Testis (tissue), 3 donors: ENCODE results near the gene PSORS1C1. TPM values are rescaled to one million over a fixed set of nuclear protein-coding genes. Genes with fewer than 3 reads are reported as not detected.
"Not testable (repeated sequence)": the region's sequence is repeated elsewhere in the genome, so short reads cannot be mapped to it uniquely, and the experiment has no call there.

ENCODE experiments used
- DNase-seq: peaks from one replicate; pipeline ENCODE4 v3.0.0-alpha.2; 2019
- H3K27ac ChIP-seq, 2 donors: fragments of 200-600 bp; sonication (generic); one replicate each; pipeline ENCODE4 v1.5.1; 2019
- H3K27me3 ChIP-seq: fragments of 200-600 bp; sonication (generic); one replicate; pipeline ENCODE4 v1.5.1; 2019
- H3K36me3 ChIP-seq: fragments of 200-600 bp; sonication (generic); one replicate; pipeline ENCODE4 v1.5.1; 2017; ENCODE audit warnings: low read depth; ENCODE audit errors: missing control alignments
- H3K4me1 ChIP-seq: fragments of 200-600 bp; sonication (generic); one replicate; pipeline ENCODE4 v1.5.1; 2019
- H3K4me3 ChIP-seq, 2 donors: fragments of 200-600 bp; sonication (generic); one replicate each; pipeline ENCODE4 v1.5.1; 2017 to 2019
- H3K9me3 ChIP-seq: fragments of 200-600 bp; sonication (generic); one replicate; pipeline ENCODE4 v1.5.1; 2017
- CTCF ChIP-seq, 3 experiments: fragments of 450-650 bp in 2 of 3; fragments of 200-600 bp in 1 of 3; sonication (generic) in 1 of 3; IDR thresholded peaks; one replicate each; pipeline ENCODE4 v1.5.1; 2016 to 2019; ENCODE audit warnings: antibody characterized with exemption in 3 of 3, mild to moderate bottlenecking in 2 of 3, moderate library complexity in 1 of 3
- POLR2A ChIP-seq: fragments of 450-650 bp; IDR thresholded peaks from one replicate; pipeline ENCODE4 v1.6.1; 2017; ENCODE audit warnings: antibody characterized with exemption, mild to moderate bottlenecking, moderate library complexity
- WGBS, 2 donors: methylation state at CpG; one replicate each; pipeline ENCODE4 v1.1.5; 2018; 5-methylcytosine and 5-hydroxymethylcytosine counted together
- intact Hi-C: fragments of 100-400 bp; cut with DNase I; formaldehyde crosslinking; loops from one replicate; pipeline ENCODE4 v1.15.1; 2023; ENCODE audit warnings: low total_unique reads
- polyA plus RNA-seq: library from polyadenylated mRNA; stranded (reverse); fragments of 350-450 nt; fragmentation: Illumina TruSeq; extraction: RNeasy Lipid Tissue Mini Kit (QIAGEN cat#74804); gene quantifications from one replicate; pipeline ENCODE4 v1.2.3, GENCODE V29; 2014; ENCODE audit warnings: low read depth, low replicate concordance; ENCODE audit not compliant: insufficient read depth
- total RNA-seq, 2 donors: library from RNA; depleted of rRNA; stranded (reverse); fragments of >200 nt; gene quantifications; one replicate each; pipeline ENCODE4 v1.2.3, GENCODE V29; 2016

PSORS1C1 gene
- total and polyA plus RNA-seq, 3 donors from 2014 or later: 28.0 to 126 (median 32.7) TPM

- Histone ChIP-seq H3K36me3 (no peaks in the 10 kb centered on the region), H3K4me3 (no peak overlapping the region), H3K27me3 (no peaks in the 10 kb centered on the region), H3K27ac (no peak overlapping the region), H3K9me3 (no peaks in the 10 kb centered on the region), H3K4me1 (peaks cover 2% of the 10 kb centered on the region)
- intact Hi-C loops: no loop called here
- DNase-seq: no peak
- TF ChIP-seq CTCF (IDR thresholded peaks at IDR 0.05) (no peak), POLR2A (no peak)
Observed at GRCh38 chr6:31163922-31164321, 49.3 kb downstream of the PSORS1C1 start.

- H3K27ac ChIP-seq, H3K9me3 ChIP-seq, H3K36me3 ChIP-seq, DNase-seq, intact Hi-C loops, H3K4me1 ChIP-seq, H3K27me3 ChIP-seq, H3K4me3 ChIP-seq: not testable (repeated sequence)
- WGBS, 2 donors: 84 to 96% methylated on average over 2 to 7 of the region's 9 CpGs
Observed at GRCh38 chr6:31164475-31165063, 50.0 kb downstream of the PSORS1C1 start.

GRCh38 chr6:31165064-31165832 lies 50.6 kb downstream of the PSORS1C1 start:
- 87 to 88% methylated on average over 15 to 17 of the region's 17 CpGs for WGBS, 2 donors
- DNase-seq, H3K9me3 ChIP-seq, H3K36me3 ChIP-seq, H3K27ac ChIP-seq, intact Hi-C loops, H3K4me1 ChIP-seq, H3K4me3 ChIP-seq, H3K27me3 ChIP-seq: not testable (repeated sequence)

GRCh38 chr6:31165986-31166385 lies 51.4 kb downstream of the PSORS1C1 start:
- 73 to 77% methylated on average over 5 of the region's 5 CpGs for WGBS, 2 donors
- no peak for DNase-seq
- no peak for TF ChIP-seq CTCF (IDR thresholded peaks at IDR 0.05)
- no peak for TF ChIP-seq POLR2A
- Histone ChIP-seq H3K27me3 (no peaks in the 10 kb centered on the region), H3K4me3 (no peak overlapping the region), H3K36me3 (no peaks in the 10 kb centered on the region), H3K27ac (no peak overlapping the region), H3K4me1 (no peaks in the 10 kb centered on the region), H3K9me3 (no peaks in the 10 kb centered on the region)
- intact Hi-C loops: no loop called here

DNA sequence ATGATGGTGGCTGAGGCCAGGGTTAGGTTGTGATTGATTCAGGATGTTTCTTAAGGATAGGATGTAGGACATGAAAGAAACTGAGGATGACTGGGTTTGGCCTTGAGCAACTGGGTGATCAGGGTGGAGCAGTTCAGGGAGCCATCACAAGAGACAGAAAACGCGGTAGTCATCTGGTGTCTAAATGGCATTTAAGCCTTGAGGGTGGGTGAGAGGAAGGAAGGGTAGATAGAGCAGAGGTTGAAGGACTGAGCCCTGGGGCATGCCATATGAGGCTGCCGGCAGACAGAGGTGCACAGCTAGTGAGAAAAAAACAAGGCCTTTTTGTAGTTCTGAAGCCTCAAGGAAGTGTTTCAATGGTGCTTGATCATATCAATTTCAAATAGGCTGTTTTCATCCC lies 54.0 kb downstream of the PSORS1C1 start:
- WGBS, 2 donors: 78 to 79% methylated on average over 3 of the region's 3 CpGs
- intact Hi-C loops: no loop called here
- H3K9me3 ChIP-seq: no peaks in the 10 kb centered on the region

More for the DNA sequence above, 54.0 kb downstream of the PSORS1C1 start:
- Histone ChIP-seq H3K27ac (no peak overlapping the region), H3K4me3 (no peak overlapping the region), H3K36me3 (no peaks in the 10 kb centered on the region), H3K4me1 (no peaks in the 10 kb centered on the region), H3K27me3 (no peaks in the 10 kb centered on the region)
- DNase-seq: no peak
- no peak for TF ChIP-seq POLR2A
- TF ChIP-seq CTCF (IDR thresholded peaks at IDR 0.05): no peak
